Osteoblast (primary cell): ENCODE data around the gene SLC18A3. TPM values are rescaled to one million over a fixed set of nuclear protein-coding genes. Genes with fewer than 3 reads are reported as not detected.

Experiments
- DNase-seq: peaks from one replicate; pipeline ENCODE4 v3.0.0; 2011; ENCODE audit warnings: low spot score, mixed read lengths; ENCODE audit not compliant: insufficient read length; ENCODE audit errors: missing footprints
- H2AFZ ChIP-seq: 2 replicates; pipeline ENCODE4 v1.6.0; 2011; ENCODE audit warnings: mild to moderate bottlenecking, low read length
- H3K27ac ChIP-seq: 2 replicates; pipeline ENCODE4 v1.5.1; 2011; ENCODE audit warnings: mild to moderate bottlenecking, low read depth, low read length, moderate library complexity
- H3K27me3 ChIP-seq: 2 replicates; pipeline ENCODE4 v1.6.0; 2012; ENCODE audit warnings: mild to moderate bottlenecking, control low read depth, inconsistent platforms, low read length, moderate library complexity; ENCODE audit not compliant: insufficient read depth
- H3K36me3 ChIP-seq: 2 replicates; pipeline ENCODE4 v1.5.1; 2011; ENCODE audit warnings: mild to moderate bottlenecking, low read length, control low read depth, moderate library complexity; ENCODE audit not compliant: insufficient read depth
- H3K4me1 ChIP-seq: 2 replicates; pipeline ENCODE4 v1.5.1; 2011; ENCODE audit warnings: mild to moderate bottlenecking, low read length, control low read depth, moderate library complexity; ENCODE audit not compliant: insufficient read depth
- H3K4me2 ChIP-seq: 2 replicates; pipeline ENCODE4 v1.6.0; 2011; ENCODE audit warnings: mild to moderate bottlenecking, low read length; ENCODE audit not compliant: insufficient read depth
- H3K4me3 ChIP-seq: fragments of 200-600 bp; sonication (generic); 3 replicates; pipeline ENCODE4 v1.5.1; 2012; ENCODE audit warnings: mild to moderate bottlenecking, low read length, inconsistent platforms; ENCODE audit not compliant: insufficient read depth
- H3K79me2 ChIP-seq: 2 replicates; pipeline ENCODE4 v1.6.0; 2012; ENCODE audit warnings: mild to moderate bottlenecking, low read length, control low read depth, inconsistent platforms; ENCODE audit not compliant: insufficient read depth
- H3K9me3 ChIP-seq: 2 replicates; pipeline ENCODE4 v1.5.1; 2011; ENCODE audit warnings: low read depth, low read length, control low read depth
- H4K20me1 ChIP-seq: 2 replicates; pipeline ENCODE4 v1.6.0; 2012; ENCODE audit warnings: mild to moderate bottlenecking, low read length, control low read depth; ENCODE audit not compliant: insufficient read depth
- CTCF ChIP-seq: IDR thresholded peaks from 2 replicates; pipeline ENCODE4 v1.5.1; 2011; ENCODE audit warnings: mild to moderate bottlenecking, low read depth, low read length, moderate library complexity; ENCODE audit errors: extremely low read depth
- total RNA-seq: library from RNA; depleted of rRNA; stranded (reverse); fragments of >200 nt; gene quantifications from 2 replicates; pipeline ENCODE4 v1.2.3, GENCODE V29; 2012

SLC18A3 gene
- total RNA-seq, 1 donor: not detected

GRCh38 chr10:49634069-49634660 lies 24.1 kb downstream of the SLC18A3 start:
- peak; percentile 53 for DNase-seq
- Histone ChIP-seq H3K4me1 (no peaks in the 10 kb centered on the region), H3K36me3 (no peaks in the 10 kb centered on the region), H4K20me1 (no peaks in the 10 kb centered on the region), H3K27me3 (peaks cover 25% of the 10 kb centered on the region), H3K4me2 (no peak overlapping the region), H3K79me2 (no peaks in the 10 kb centered on the region), H3K9me3 (no peaks in the 10 kb centered on the region), H3K4me3 (no peak overlapping the region), H3K27ac (no peak overlapping the region), H2AFZ (no peak overlapping the region)
- no peak for TF ChIP-seq CTCF

- Histone ChIP-seq H3K4me3 (no peak overlapping the region), H3K36me3 (no peaks in the 10 kb centered on the region), H3K4me2 (no peak overlapping the region), H3K27ac (no peak overlapping the region), H3K27me3 (peaks cover 14% of the 10 kb centered on the region), H2AFZ (no peak overlapping the region), H3K79me2 (no peaks in the 10 kb centered on the region), H3K4me1 (no peaks in the 10 kb centered on the region), H3K9me3 (no peaks in the 10 kb centered on the region), H4K20me1 (no peaks in the 10 kb centered on the region)
- no peak for TF ChIP-seq CTCF
- peak; percentile 42 for DNase-seq
Observed at GRCh38 chr10:49642311-49642710, 32.2 kb downstream of the SLC18A3 start.

GRCh38 chr10:49643241-49644034 lies 33.3 kb downstream of the SLC18A3 start:
- H3K36me3 ChIP-seq: no peaks in the 10 kb centered on the region

More at GRCh38 chr10:49643241-49644034, 33.3 kb downstream of the SLC18A3 start:
- no peaks in the 10 kb centered on the region for H3K4me1 ChIP-seq
- no peak for DNase-seq
- H3K79me2 ChIP-seq: no peaks in the 10 kb centered on the region
- no peak overlapping the region for H2AFZ ChIP-seq
- no peaks in the 10 kb centered on the region for H4K20me1 ChIP-seq
- H3K27ac ChIP-seq: no peak overlapping the region
- no peaks in the 10 kb centered on the region for H3K9me3 ChIP-seq
- H3K27me3 ChIP-seq: peaks cover 9% of the 10 kb centered on the region
- H3K4me3 ChIP-seq: no peak overlapping the region
- TF ChIP-seq CTCF: no peak
- H3K4me2 ChIP-seq: no peak overlapping the region
